ENCODE measurements around the gene SERPINB7. TPM values are rescaled to one million over a fixed set of nuclear protein-coding genes. Genes with fewer than 3 reads are reported as not detected.

SERPINB7 gene
- total and polyA plus RNA-seq, 2 of the 8 experiments (the other 6 are each of a cell fraction or from before 2014, with no cell fraction given) = not detected

DNA sequence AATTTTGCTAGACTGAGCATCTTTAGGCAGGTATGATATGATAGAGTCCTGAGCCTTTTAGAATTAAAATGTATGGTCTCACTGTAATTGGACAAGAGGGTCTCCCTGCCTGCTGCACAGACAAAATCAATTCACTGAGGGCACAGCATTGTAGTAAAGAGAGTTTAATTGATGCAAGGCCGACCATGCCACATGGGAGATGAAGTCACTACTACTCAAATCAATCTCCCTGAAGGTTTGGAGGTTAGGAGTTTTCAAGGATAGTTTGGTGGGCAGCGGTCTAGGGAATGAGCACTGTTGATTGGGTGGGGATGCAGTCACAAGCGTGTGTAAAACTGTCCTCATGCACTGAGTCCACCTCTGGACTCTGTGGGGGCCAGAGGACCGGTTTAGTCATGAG is 26.1 kb downstream of the SERPINB7 start:
- no peaks in the 10 kb centered on the region for H3K79me1 ChIP-seq (ENCODE audit: low read depth, low read length)
- no peaks in the 10 kb centered on the region for H3K79me2 ChIP-seq (ENCODE audit: control insufficient read depth in 1 of 2, insufficient read depth in 2 of 2, low read length in 2 of 2)
- H2BK12ac ChIP-seq (ENCODE audit: low read depth, low read length) = no peak overlapping the region
- no peak overlapping the region for H3K14ac ChIP-seq (ENCODE audit: insufficient read length)
- no peak overlapping the region for H2AFZ ChIP-seq (ENCODE audit: low read length)
- no peak overlapping the region for H3K4ac ChIP-seq (replicated peaks; ENCODE audit: insufficient read length, low read depth, low read length)
- H2BK15ac ChIP-seq (ENCODE audit: low read length) = no peak overlapping the region
- H3K27ac ChIP-seq (ENCODE audit: low read depth, low read length) = no peak overlapping the region
- no peaks in the 10 kb centered on the region for H3K4me1 ChIP-seq (replicated peaks in 1 of 4; ENCODE audit: control insufficient read depth in 3 of 4, insufficient read depth in 4 of 4, low read length in 3 of 4)
- CTCF ChIA-PET (ENCODE audit: partially characterized antibody) = interaction anchor here (1.1 to 1.7 kb wide), 2 partner anchors 283 to 285 kb away, joined by 3 to 4 read pairs; no protein-coding TSS in a partner anchor
- DNase-seq (ENCODE audit: low read depth in 1 of 2, low spot score in 2 of 2) = no peak
- H3K9ac ChIP-seq (replicated peaks in 1 of 4; ENCODE audit: extremely low read depth in 1 of 4, low read depth in 3 of 4, low read length in 3 of 4) = no peak overlapping the region
- no peak overlapping the region for H3K4me3 ChIP-seq (ENCODE audit: extremely low read depth in 1 of 4, insufficient read depth in 2 of 4, low read depth in 3 of 4, low read length in 4 of 4)
- H3K36me3 ChIP-seq (ENCODE audit: control insufficient read depth in 2 of 4, insufficient read depth in 4 of 4, low read length in 3 of 4) = no peaks in the 10 kb centered on the region
- H3K23me2 ChIP-seq (ENCODE audit: low read depth, low read length) = no peaks in the 10 kb centered on the region
- H2AK5ac ChIP-seq (ENCODE audit: low read depth, low read length) = no peak overlapping the region
- H2BK120ac ChIP-seq (replicated peaks; ENCODE audit: low read depth, low read length) = no peak overlapping the region
- H3K27me3 ChIP-seq (replicated peaks in 1 of 4; ENCODE audit: control insufficient read depth in 3 of 4, extremely low read depth in 1 of 4, insufficient read depth in 3 of 4, low read length in 3 of 4) = peaks cover 0 to 2% (median 0%) of the 10 kb centered on the region in 4 experiments; a peak in 1 of 7 replicates
- no peak overlapping the region for H4K5ac ChIP-seq (ENCODE audit: insufficient read length, low read depth, low read length)
- H3K9me3 ChIP-seq (ENCODE audit: insufficient read depth in 2 of 2, low read depth in 1 of 2, low read length in 1 of 2) = no peaks in the 10 kb centered on the region
- H4K91ac ChIP-seq (replicated peaks; ENCODE audit: insufficient read length, low read length) = no peak overlapping the region
- WGBS, 2 experiments (ENCODE audit: extremely low coverage in 1 of 2, insufficient coverage in 1 of 2, insufficient read length in 1 of 2, insufficient replicate concordance in 2 of 2, low coverage in 1 of 2, low lambda C conversion rate in 2 of 2, missing lambda C conversion rate in 1 of 2) = 93% methylated on average over 4 of the region's 4 CpGs; no CpG with 5 or more reads in 1 of the 2 experiments
- POLR2A ChIA-PET (ENCODE audit: partially characterized antibody) = no interaction called here
- no peak overlapping the region for H3K23ac ChIP-seq (ENCODE audit: insufficient read length)
- no peak overlapping the region for H3K18ac ChIP-seq (ENCODE audit: extremely low read depth, low read length)
- no peak overlapping the region for H4K8ac ChIP-seq (ENCODE audit: extremely low read depth, insufficient read depth, low read length)
- H2BK5ac ChIP-seq (ENCODE audit: low read depth, low read length) = no peak overlapping the region
- no peaks in the 10 kb centered on the region for H4K20me1 ChIP-seq (replicated peaks in 1 of 2; ENCODE audit: control insufficient read depth in 1 of 2, insufficient read depth in 2 of 2, low read length in 2 of 2)
- FAIRE-seq = no peak
- H3K4me2 ChIP-seq (ENCODE audit: insufficient read depth in 1 of 2, low read depth in 2 of 2, low read length in 2 of 2) = no peak overlapping the region
- no peak overlapping the region for H3K56ac ChIP-seq (replicated peaks; ENCODE audit: insufficient read length, low read depth, low read length)
- H2BK20ac ChIP-seq (ENCODE audit: low read length) = no peak overlapping the region
- no peak for TF ChIP-seq RNF2 (IDR thresholded peaks at IDR 0.05; ENCODE audit: borderline replicate concordance, low read depth, low read length, missing control alignments, poor library complexity, severe bottlenecking)
- TF ChIP-seq CHD1 (IDR thresholded peaks at IDR 0.05; ENCODE audit: low read depth, low read length) = no peak
- TF ChIP-seq RAD21 (IDR thresholded peaks at IDR 0.05 in 1 of 2, conservative IDR thresholded peaks at IDR 0.05 in 1 of 2; ENCODE audit: low read depth in 2 of 2, low read length in 2 of 2) = no peak
- TF ChIP-seq, protein P1, sequence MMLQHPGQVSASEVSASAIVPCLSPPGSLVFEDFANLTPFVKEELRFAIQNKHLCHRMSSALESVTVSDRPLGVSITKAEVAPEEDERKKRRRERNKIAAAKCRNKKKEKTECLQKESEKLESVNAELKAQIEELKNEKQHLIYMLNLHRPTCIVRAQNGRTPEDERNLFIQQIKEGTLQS (IDR thresholded peaks at IDR 0.05; ENCODE audit: insufficient read depth, low read depth, low read length) = no peak
- TF ChIP-seq, protein P2, sequence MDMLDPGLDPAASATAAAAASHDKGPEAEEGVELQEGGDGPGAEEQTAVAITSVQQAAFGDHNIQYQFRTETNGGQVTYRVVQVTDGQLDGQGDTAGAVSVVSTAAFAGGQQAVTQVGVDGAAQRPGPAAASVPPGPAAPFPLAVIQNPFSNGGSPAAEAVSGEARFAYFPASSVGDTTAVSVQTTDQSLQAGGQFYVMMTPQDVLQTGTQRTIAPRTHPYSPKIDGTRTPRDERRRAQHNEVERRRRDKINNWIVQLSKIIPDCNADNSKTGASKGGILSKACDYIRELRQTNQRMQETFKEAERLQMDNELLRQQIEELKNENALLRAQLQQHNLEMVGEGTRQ (IDR thresholded peaks at IDR 0.05; ENCODE audit: low read length) = no peak
- TF ChIP-seq BACH1 (IDR thresholded peaks at IDR 0.05; ENCODE audit: low read length) = no peak
- no peak for TF ChIP-seq HDAC2 (IDR thresholded peaks at IDR 0.05; ENCODE audit: borderline replicate concordance in 1 of 2, low read depth in 2 of 2, low read length in 2 of 2)
- TF ChIP-seq GTF2F1 (IDR thresholded peaks at IDR 0.05; ENCODE audit: borderline replicate concordance, low read depth, low read length) = no peak
- no peak for TF ChIP-seq SIRT6 (IDR thresholded peaks at IDR 0.05; ENCODE audit: low read length)
- TF ChIP-seq ASH2L (IDR thresholded peaks at IDR 0.05; ENCODE audit: low read length) = no peak
- no peak for TF ChIP-seq CHD2 (IDR thresholded peaks at IDR 0.05; ENCODE audit: low read length)
- no peak for TF ChIP-seq CREB1 (IDR thresholded peaks at IDR 0.05)

Measured in H1 (cell line).